Lower lobe of right lung (tissue), 2 donors: Measurements from ENCODE around the gene CSRP1. TPM values are rescaled to one million over a fixed set of nuclear protein-coding genes. Genes with fewer than 3 reads are reported as not detected.
"Not testable (repeated sequence)": the region's sequence is repeated elsewhere in the genome, so short reads cannot be mapped to it uniquely, and the experiment has no call there.

Experiments used
- ATAC-seq, 2 donors: fragments of 200-7000 bp; cut with Tn5 transposase; one replicate each; pipeline ENCODE4 v1.9.1; 2020 to 2022; ENCODE audit warnings: mild to moderate bottlenecking in 2 of 2, moderate library complexity in 2 of 2
- DNase-seq: peaks from one replicate; pipeline ENCODE4 v3.0.0-alpha.2; 2020
- H3K27ac ChIP-seq: fragments of 200-600 bp; one replicate; pipeline ENCODE4 v1.8.0; 2022
- H3K27me3 ChIP-seq: fragments of 200-600 bp; one replicate; pipeline ENCODE4 v1.8.0; 2022; ENCODE audit warnings: low read depth
- H3K36me3 ChIP-seq: fragments of 200-600 bp; one replicate; pipeline ENCODE4 v1.8.0; 2022; ENCODE audit warnings: mild to moderate bottlenecking
- H3K4me1 ChIP-seq: fragments of 200-600 bp; one replicate; pipeline ENCODE4 v1.8.0; 2022
- H3K4me3 ChIP-seq: fragments of 200-600 bp; one replicate; pipeline ENCODE4 v1.8.0; 2022; ENCODE audit warnings: mild to moderate bottlenecking
- H3K9me3 ChIP-seq: fragments of 200-600 bp; one replicate; pipeline ENCODE4 v1.8.0; 2022
- CTCF ChIP-seq: fragments of 200-600 bp; IDR thresholded peaks from one replicate; pipeline ENCODE4 v1.8.0; 2022; ENCODE audit warnings: antibody characterized with exemption, mild to moderate bottlenecking
- intact Hi-C: fragments of 100-400 bp; cut with DNase I; formaldehyde crosslinking; loops from one replicate; pipeline ENCODE4 v1.11.0; 2022
- total RNA-seq: library from RNA; stranded (reverse); fragmentation: NEBNext Ultra II Directional; extraction: Animal tissue kit (Norgen Biotek cat#: 25700); gene quantifications from one replicate; pipeline ENCODE4 v1.2.1, GENCODE V29; 2021
- donor health status: DM: no; HTN: yes; CAD: no; lungs with severe emphysema.

CSRP1 gene
- total RNA-seq, 1 donor from 2014 or later, result 185 TPM

- H3K9me3 ChIP-seq, result no peaks in the 10 kb centered on the region
- TF ChIP-seq CTCF, result no peak
- intact Hi-C loops, result no loop called here
- H3K4me3 ChIP-seq, result no peak overlapping the region
- ATAC-seq (no peak), DNase-seq (no peak)
- peaks cover 12% of the 10 kb centered on the region for H3K4me1 ChIP-seq
- no peaks in the 10 kb centered on the region for H3K27me3 ChIP-seq
- H3K36me3 ChIP-seq, result no peaks in the 10 kb centered on the region
- no peak overlapping the region for H3K27ac ChIP-seq
Observed at GRCh38 chr1:201475915-201476669, 30.8 kb downstream of the CSRP1 start.

- no peaks in the 10 kb centered on the region for H3K36me3 ChIP-seq
- DNase-seq (no peak), ATAC-seq (no peak)
- no peak overlapping the region for H3K4me3 ChIP-seq
- H3K9me3 ChIP-seq, result no peaks in the 10 kb centered on the region
- H3K27ac ChIP-seq, result no peak overlapping the region
- peaks cover 2% of the 10 kb centered on the region for H3K4me1 ChIP-seq
- H3K27me3 ChIP-seq, result no peaks in the 10 kb centered on the region
- TF ChIP-seq CTCF, result no peak
- intact Hi-C loops, result no loop called here
Observed at GRCh38 chr1:201475130-201475529, 31.8 kb downstream of the CSRP1 start.

- Histone ChIP-seq H3K36me3 (no peaks in the 10 kb centered on the region), H3K9me3 (no peaks in the 10 kb centered on the region), H3K4me1 (peaks cover 8% of the 10 kb centered on the region), H3K4me3 (no peak overlapping the region), H3K27me3 (no peaks in the 10 kb centered on the region), H3K27ac (no peak overlapping the region)
- TF ChIP-seq CTCF, result no peak
- ATAC-seq, result no peak
- no peak for DNase-seq
- intact Hi-C loops, result no loop called here
Observed at GRCh38 chr1:201473296-201473695, 33.6 kb downstream of the CSRP1 start.

GRCh38 chr1:201472321-201472720 lies 34.6 kb downstream of the CSRP1 start:
- H3K4me3 ChIP-seq, ATAC-seq, H3K4me1 ChIP-seq, intact Hi-C loops, H3K27me3 ChIP-seq, H3K9me3 ChIP-seq, H3K36me3 ChIP-seq, H3K27ac ChIP-seq, DNase-seq: not testable (repeated sequence)

- no peak overlapping the region for H3K4me3 ChIP-seq
- no peak overlapping the region for H3K27ac ChIP-seq
- intact Hi-C loops, result no loop called here
- TF ChIP-seq CTCF, result no peak
- H3K4me1 ChIP-seq, result peaks cover 12% of the 10 kb centered on the region
- no peak for ATAC-seq
- H3K36me3 ChIP-seq, result no peaks in the 10 kb centered on the region
- no peak for DNase-seq
- H3K9me3 ChIP-seq, result no peaks in the 10 kb centered on the region
- no peaks in the 10 kb centered on the region for H3K27me3 ChIP-seq
Observed at GRCh38 chr1:201471772-201472171, 35.2 kb downstream of the CSRP1 start.

- no peaks in the 10 kb centered on the region for H3K27me3 ChIP-seq
- no peaks in the 10 kb centered on the region for H3K9me3 ChIP-seq
- H3K36me3 ChIP-seq, result peaks cover 7% of the 10 kb centered on the region
- no peak for TF ChIP-seq CTCF
- no peak for DNase-seq
- no peak overlapping the region for H3K27ac ChIP-seq
- ATAC-seq, result no peak
- H3K4me1 ChIP-seq, result peaks cover 24% of the 10 kb centered on the region
- intact Hi-C loops, result no loop called here
- no peak overlapping the region for H3K4me3 ChIP-seq
Observed at GRCh38 chr1:201470581-201470980, 36.3 kb downstream of the CSRP1 start.
